PC-3 (cell line): ENCODE results near the gene GAD1. TPM values are rescaled to one million over a fixed set of nuclear protein-coding genes. Genes with fewer than 3 reads are reported as not detected.

Experiments used
- ATAC-seq: fragments of 200-7000 bp; cut with Tn5 transposase; 2 replicates; pipeline ENCODE4 v1.9.1; 2020; ENCODE audit warnings: mild to moderate bottlenecking, moderate library complexity
- BruUV-seq: library from RNA; stranded (reverse); fragments of 400-500 nt; replicated peaks from 2 replicates; lab custom pipeline; 2021; lab: Mats Ljungman, UMichigan
- CTCF ChIA-PET: fragments of 300-600 bp; sonication (Branson Sonifier 250); formaldehyde crosslinking; loops from one replicate; lab custom pipeline; 2022; ENCODE audit warnings: antibody characterized with exemption; lab: Charles Lee
- POLR2A ChIA-PET: fragments of 300-600 bp; sonication (Branson Sonifier 250); formaldehyde crosslinking; loops from one replicate; lab custom pipeline; 2022; ENCODE audit warnings: antibody characterized with exemption; ENCODE audit not compliant: unreplicated experiment; lab: Charles Lee
- DNase-seq: peaks from one replicate; pipeline ENCODE4 v3.0.0-alpha.2; 2015
- H2AFZ ChIP-seq: fragments of 300-600 bp; sonication (generic); 2 replicates; pipeline ENCODE4 v1.6.0; 2016; ENCODE audit warnings: antibody characterized with exemption, low read length
- H3F3A ChIP-seq: fragments of 300-600 bp; sonication (generic); one replicate; pipeline ENCODE4 v1.6.0; 2017; ENCODE audit warnings: antibody characterized with exemption, low read length, control low read depth, mild to moderate bottlenecking; ENCODE audit not compliant: unreplicated experiment
- H3K27ac ChIP-seq: fragments of 300-600 bp; sonication (generic); 2 replicates; pipeline ENCODE4 v1.5.1; 2016; ENCODE audit warnings: mild to moderate bottlenecking, low read length
- H3K27me3 ChIP-seq: fragments of 300-600 bp; sonication (generic); 2 replicates; pipeline ENCODE4 v1.6.1; 2016; ENCODE audit warnings: low read length, mixed read lengths
- H3K36me3 ChIP-seq: fragments of 300-600 bp; sonication (generic); 2 replicates; pipeline ENCODE4 v1.6.1; 2016; ENCODE audit warnings: low read depth, mixed run types, low read length, mixed read lengths
- H3K4me1 ChIP-seq: fragments of 300-600 bp; sonication (generic); 2 replicates; pipeline ENCODE4 v1.5.1; 2016; ENCODE audit warnings: low read length; ENCODE audit not compliant: insufficient read depth
- H3K4me2 ChIP-seq: fragments of 300-600 bp; sonication (generic); 2 replicates; pipeline ENCODE4 v1.6.0; 2016; ENCODE audit warnings: low read length
- H3K4me3 ChIP-seq: fragments of 300-600 bp; sonication (generic); 2 replicates; pipeline ENCODE4 v1.5.1; 2016; ENCODE audit warnings: mild to moderate bottlenecking, low read length, mixed read lengths
- H3K79me2 ChIP-seq: fragments of 300-600 bp; sonication (generic); 2 replicates; pipeline ENCODE4 v1.6.1; 2017; ENCODE audit warnings: low read length, mixed read lengths
- H3K9ac ChIP-seq: fragments of 300-600 bp; sonication (generic); 2 replicates; pipeline ENCODE4 v1.6.0; 2016; ENCODE audit warnings: mild to moderate bottlenecking, low read length
- H3K9me2 ChIP-seq: fragments of 300-600 bp; sonication (generic); replicated peaks from 2 replicates; pipeline ENCODE4 v1.6.1; 2016; ENCODE audit warnings: mixed run types, low read length, mixed read lengths
- H3K9me3 ChIP-seq: fragments of 300-600 bp; sonication (generic); 2 replicates; pipeline ENCODE4 v1.6.1; 2016; ENCODE audit warnings: low read length, mixed read lengths
- H4K20me1 ChIP-seq: fragments of 300-600 bp; sonication (generic); 2 replicates; pipeline ENCODE4 v1.6.1; 2016; ENCODE audit warnings: low read length, mixed read lengths
- CTCF ChIP-seq: fragments of 300-600 bp; sonication (generic); conservative IDR thresholded peaks from 2 replicates; pipeline ENCODE4 v1.5.1; 2017; ENCODE audit warnings: antibody characterized with exemption, low read depth, mild to moderate bottlenecking, low read length
- EZH2 ChIP-seq: fragments of 300-600 bp; sonication (generic); IDR thresholded peaks from one replicate; pipeline ENCODE4 v1.6.1; 2017; ENCODE audit warnings: antibody characterized with exemption, mild to moderate bottlenecking, low read length; ENCODE audit not compliant: unreplicated experiment
- EZH2phosphoT487 ChIP-seq: fragments of 300-600 bp; sonication (generic); IDR thresholded peaks from 2 replicates; pipeline ENCODE4 v1.6.1; 2018; ENCODE audit warnings: mild to moderate bottlenecking, antibody characterized with exemption, low read length, borderline replicate concordance
- intact Hi-C: fragments of 100-400 bp; cut with micrococcal nuclease; formaldehyde crosslinking; loops from 2 replicates; pipeline ENCODE4 v1.9.0; 2023
- total RNA-seq: library from RNA; depleted of rRNA; stranded (reverse); fragments of >200 nt; gene quantifications from 2 replicates; pipeline ENCODE4 v1.2.3, GENCODE V29; 2014

GAD1 gene
- total RNA-seq, 1 experiment from 2014 or later: 10.6 TPM

- intact Hi-C loops: no loop called here
- no peaks in the 10 kb centered on the region for H3K79me2 ChIP-seq
- H3K4me1 ChIP-seq: peaks cover 8% of the 10 kb centered on the region; the same call in 1 of the 2 replicates
- H3F3A ChIP-seq: no peaks in the 10 kb centered on the region
- no peaks in the 10 kb centered on the region for H3K36me3 ChIP-seq
- ChIA-PET CTCF (interaction anchor here (0.6 kb wide), 1 partner anchor 764 kb away, joined by 3 read pairs; no protein-coding TSS in a partner anchor), POLR2A (no interaction called here)
- H3K9ac ChIP-seq: no peak overlapping the region
- TSS peak; percentile 22 for BruUV-seq
- H4K20me1 ChIP-seq: no peaks in the 10 kb centered on the region
- TF ChIP-seq EZH2phosphoT487 (no peak), EZH2 (no peak)
- no peaks in the 10 kb centered on the region for H3K27me3 ChIP-seq
- ATAC-seq (no peak), DNase-seq (no peak)
- no peak overlapping the region; the same call in 1 of the 2 replicates for H2AFZ ChIP-seq
- no peaks in the 10 kb centered on the region for H3K9me3 ChIP-seq
- no peak overlapping the region for H3K27ac ChIP-seq
- H3K9me2 ChIP-seq: no peaks in the 10 kb centered on the region
- H3K4me3 ChIP-seq: peak overlapping the region; percentile 97; the same call in 1 of the 2 replicates
- H3K4me2 ChIP-seq: peak overlapping the region; percentile 98; the same call in 1 of the 2 replicates
These were observed 2.2 kb downstream of the GAD1 start for GRCh38 chr2:170818752-170819470.

GRCh38 chr2:170819680-170820664, 3.3 kb downstream of the GAD1 start:
- Histone ChIP-seq H3K4me3 (no peak overlapping the region), H3K4me1 (peaks cover 8% of the 10 kb centered on the region; the same call in 1 of the 2 replicates), H3K4me2 (no peak overlapping the region), H3K27ac (no peak overlapping the region), H4K20me1 (no peaks in the 10 kb centered on the region), H2AFZ (no peak overlapping the region), H3K36me3 (no peaks in the 10 kb centered on the region), H3K9ac (no peak overlapping the region), H3K9me2 (no peaks in the 10 kb centered on the region), H3K27me3 (no peaks in the 10 kb centered on the region), H3K9me3 (no peaks in the 10 kb centered on the region), H3K79me2 (no peaks in the 10 kb centered on the region), H3F3A (no peaks in the 10 kb centered on the region)
- ChIA-PET CTCF (interaction anchor here (1.1 kb wide), 1 partner anchor 53 kb away, joined by 4 read pairs; no protein-coding TSS in a partner anchor), POLR2A (no interaction called here)
- BruUV-seq: no TSS peak
- no peak for ATAC-seq
- intact Hi-C loops: no loop called here
- TF ChIP-seq EZH2phosphoT487 (no peak), CTCF (no peak), EZH2 (no peak)
- no peak for DNase-seq
